GM12878 (cell line): ENCODE results near the gene KIAA1328. TPM values are rescaled to one million over a fixed set of nuclear protein-coding genes. Genes with fewer than 3 reads are reported as not detected.

Source experiments
- ATAC-seq: fragments of 200-7000 bp; cut with Tn5 transposase; 3 replicates; pipeline ENCODE4 v1.9.1; 2020; ENCODE audit warnings: mild to moderate bottlenecking, moderate library complexity
- BruUV-seq: library from RNA; stranded (reverse); fragments of 400-500 nt; replicated peaks from 2 replicates; lab custom pipeline; 2021; lab: Mats Ljungman, UMichigan
- CTCF ChIA-PET: fragments of 300-600 bp; sonication (Branson Sonifier 250); formaldehyde crosslinking; extraction: SDS; loops from one replicate; lab custom pipeline; 2021; ENCODE audit warnings: inconsistent platforms; lab: Yijun Ruan, JAX
- POLR2A ChIA-PET: fragments of 350-600 bp; formaldehyde crosslinking; extraction: SDS; loops from one replicate; lab custom pipeline; 2021; ENCODE audit warnings: inconsistent platforms; lab: Charles Lee
- RAD21 ChIA-PET: fragments of 300-600 bp; sonication (Branson Sonifier 250); formaldehyde crosslinking; loops from one replicate; lab custom pipeline; 2023; ENCODE audit warnings: antibody characterized with exemption; ENCODE audit not compliant: unreplicated experiment; lab: Charles Lee
- SMC1A ChIA-PET: fragments of 300-600 bp; sonication (Branson Sonifier 250); formaldehyde crosslinking; loops from one replicate; lab custom pipeline; 2023; ENCODE audit not compliant: unreplicated experiment, uncharacterized antibody; lab: Charles Lee
- DNase-seq: peaks from one replicate; pipeline ENCODE4 v3.0.0-alpha.2; 2011; ENCODE audit warnings: low read depth, low spot score
- FAIRE-seq: peaks from 3 replicates; lab custom pipeline; 2011; peaks lifted over from hg19 to GRCh38; lab: Jason Lieb, UNC
- H2AFZ ChIP-seq: 2 replicates; pipeline ENCODE4 v1.6.0; 2011; ENCODE audit warnings: low read depth, low read length, control low read depth; ENCODE audit not compliant: control insufficient read depth
- H3K27ac ChIP-seq: 2 replicates; pipeline ENCODE4 v1.5.1; 2011; ENCODE audit warnings: control low read depth; ENCODE audit not compliant: control insufficient read depth, insufficient read depth
- H3K27me3 ChIP-seq, 2 experiments: replicated peaks in 1 of 2; 2 replicates each; pipeline versions ENCODE4 v1.6.0 to v1.6.1; 2011; ENCODE audit warnings: low read length in 1 of 2; ENCODE audit not compliant: control insufficient read depth in 2 of 2, insufficient read depth in 2 of 2
- H3K36me3 ChIP-seq, 2 experiments: 2 replicates each; pipeline ENCODE4 v1.5.1; 2011; ENCODE audit warnings: low read length in 1 of 2; ENCODE audit not compliant: control insufficient read depth in 2 of 2, insufficient read depth in 2 of 2
- H3K4me1 ChIP-seq: 2 replicates; pipeline ENCODE4 v1.6.1; 2011; ENCODE audit warnings: mild to moderate bottlenecking, low read length, moderate library complexity, mixed read lengths; ENCODE audit not compliant: control insufficient read depth, insufficient read depth
- H3K4me2 ChIP-seq: 2 replicates; pipeline ENCODE4 v1.6.0; 2011; ENCODE audit warnings: control low read depth; ENCODE audit not compliant: control insufficient read depth, insufficient read depth
- H3K4me3 ChIP-seq: fragments of 200-600 bp; sonication (generic); 2 replicates; pipeline ENCODE4 v1.5.1; 2016
- H3K79me2 ChIP-seq: 2 replicates; pipeline ENCODE4 v1.6.0; 2011; ENCODE audit warnings: low read length; ENCODE audit not compliant: control insufficient read depth, insufficient read depth
- H3K9ac ChIP-seq: 2 replicates; pipeline ENCODE4 v1.8.0; 2011; ENCODE audit warnings: low read length, control low read depth, mixed read lengths; ENCODE audit not compliant: control insufficient read depth, insufficient read depth
- H3K9me3 ChIP-seq: replicated peaks from 3 replicates; pipeline ENCODE4 v1.5.1; 2011; ENCODE audit warnings: mild to moderate bottlenecking, low read length; ENCODE audit not compliant: control insufficient read depth, insufficient read depth
- H4K20me1 ChIP-seq: 2 replicates; pipeline ENCODE4 v1.6.0; 2011; ENCODE audit not compliant: control insufficient read depth, insufficient read depth
- CBX5 ChIP-seq: sonication (generic); IDR thresholded peaks from 2 replicates; pipeline ENCODE4 v1.6.1; 2016; ENCODE audit warnings: low read depth, moderate library complexity, mild to moderate bottlenecking, inconsistent platforms
- CEBPB ChIP-seq, 2 experiments: fragments of 150-350 bp in 1 of 2; IDR thresholded peaks; 2 replicates each; pipeline ENCODE4 v1.6.1; 2012 to 2014; ENCODE audit warnings: low read depth in 2 of 2, low read length in 2 of 2, borderline replicate concordance in 1 of 2, inconsistent platforms in 1 of 2
- MYC ChIP-seq: IDR thresholded peaks from 2 replicates; pipeline ENCODE4 v1.6.1; 2011; ENCODE audit warnings: mild to moderate bottlenecking, low read length, moderate library complexity, inconsistent platforms; ENCODE audit not compliant: insufficient read depth, insufficient replicate concordance, insufficient read length, severe bottlenecking
- NFYA ChIP-seq: IDR thresholded peaks from 2 replicates; pipeline ENCODE4 v1.6.1; 2011; ENCODE audit warnings: low read depth, mild to moderate bottlenecking, low read length, improper control_type of control experiment, borderline replicate concordance
- TCF3 ChIP-seq: IDR thresholded peaks from 2 replicates; pipeline ENCODE4 v1.6.1; 2012; ENCODE audit warnings: low read depth, mild to moderate bottlenecking, low read length, borderline replicate concordance; ENCODE audit not compliant: insufficient read depth
- ZZZ3 ChIP-seq: IDR thresholded peaks from 2 replicates; pipeline ENCODE4 v1.6.1; 2011; ENCODE audit warnings: low read depth; ENCODE audit not compliant: control insufficient read depth, insufficient read length
- WGBS: methylation state at CpG from one replicate; pipeline ENCODE4 v1.1.6; 2016; ENCODE audit warnings: low lambda C conversion rate; ENCODE audit not compliant: insufficient replicate concordance, insufficient coverage; ENCODE audit errors: missing lambda C conversion rate; 5-methylcytosine and 5-hydroxymethylcytosine counted together
- in situ Hi-C: fragments of 300-500 bp; cut with MboI; formaldehyde crosslinking; loops from 9 replicates; pipeline ENCODE4 v1.14.3; 2018; ENCODE audit warnings: mixed read lengths
- intact Hi-C: fragments of 100-400 bp; cut with micrococcal nuclease; formaldehyde crosslinking; loops from one replicate; pipeline ENCODE4 v1.14.2; 2022; ENCODE audit not compliant: unreplicated experiment
- polyA plus RNA-seq, 11 experiments: library from polyadenylated mRNA; depleted of rRNA in 4 of 11; unstranded in 6 of 11; stranded (reverse) in 5 of 11; fragments of >200 nt; fragmentation: Nextera tagmentation in 4 of 11; fragmentation: Illumina TruSeq in 1 of 11; extraction: Ambion mirVana in 4 of 11; extraction: Trizol in 1 of 11; gene quantifications; 1 replicate in 1 of 11; 2 replicates in 10 of 11; pipeline versions ENCODE4 v1.2.1 to v1.2.3, GENCODE V29; 2011 to 2016; ENCODE audit warnings: inconsistent platforms in 2 of 11, missing spikeins in 2 of 11, low read depth in 1 of 11
- total RNA-seq, 4 experiments: library from RNA; depleted of rRNA in 3 of 4; stranded (reverse); fragments of >200 nt in 3 of 4; fragmentation: Illumina TruSeq in 1 of 4; extraction: Trizol in 1 of 4; gene quantifications; 2 replicates each; pipeline versions ENCODE4 v1.2.1 to v1.2.3, GENCODE V29; 2013 to 2021
- TF ChIP-seq, protein P1 (sequence below): fragments of 450-650 bp; formaldehyde crosslinking; IDR thresholded peaks from 2 replicates; pipeline ENCODE4 v1.4.0; 2022; ENCODE audit warnings: mild to moderate bottlenecking, moderate library complexity
- TF ChIP-seq, protein P2 (sequence below): fragments of 450-650 bp; IDR thresholded peaks from 2 replicates; pipeline ENCODE4 v1.6.1; 2017; ENCODE audit warnings: mild to moderate bottlenecking, low read depth, inconsistent platforms; ENCODE audit not compliant: poor library complexity, severe bottlenecking
- TF ChIP-seq, protein P3 (sequence below): fragments of 450-650 bp; IDR thresholded peaks from 2 replicates; pipeline ENCODE4 v1.6.1; 2017; ENCODE audit warnings: low read depth, mild to moderate bottlenecking, moderate library complexity

KIAA1328 gene
- total and polyA plus RNA-seq, 10 of the 15 experiments (the other 5 are each of a cell fraction or from before 2014, with no cell fraction given) = 3.1 to 7.1 (median 4.6) TPM

DNA sequence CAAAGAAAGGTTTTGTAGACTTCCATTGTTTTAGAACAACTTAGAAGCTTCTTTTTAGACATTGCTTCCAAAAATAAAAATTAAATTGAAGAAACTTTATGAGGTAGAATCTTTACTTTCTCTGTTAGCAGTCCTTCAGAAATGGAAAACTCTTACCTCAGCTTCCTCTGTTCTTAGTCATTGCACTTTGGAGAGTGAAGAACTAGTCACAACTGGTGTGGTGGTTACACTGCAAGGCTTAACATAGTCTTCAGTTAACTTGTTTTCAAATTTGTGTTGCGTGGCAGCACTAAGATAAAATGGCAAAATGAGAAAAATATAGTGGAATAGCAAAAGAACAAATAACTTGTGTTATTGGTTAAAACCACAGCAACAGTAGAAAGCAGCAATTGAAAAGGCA is 332.6 kb downstream of the KIAA1328 start:
- no peak for ATAC-seq
- Histone ChIP-seq H3K4me1 (no peaks in the 10 kb centered on the region), H3K79me2 (no peaks in the 10 kb centered on the region), H3K9me3 (no peaks in the 10 kb centered on the region), H4K20me1 (no peaks in the 10 kb centered on the region), H3K4me3 (no peak overlapping the region), H3K27ac (no peak overlapping the region), H3K27me3 (no peaks in the 10 kb centered on the region), H3K9ac (no peak overlapping the region), H2AFZ (no peak overlapping the region), H3K36me3 (no peaks in the 10 kb centered on the region), H3K4me2 (no peak overlapping the region)
- RAD21 ChIA-PET = no interaction called here
- no TSS peak for BruUV-seq
- intact Hi-C loops = no loop called here
- FAIRE-seq = no peak
- POLR2A ChIA-PET = no interaction called here
- 0% methylated on average over 1 of the region's 1 CpG for WGBS
- CTCF ChIA-PET = no interaction called here
- SMC1A ChIA-PET = no interaction called here
- TF ChIP-seq TCF3 = no peak
- no peak for DNase-seq
- in situ Hi-C loops = no loop called here

DNA sequence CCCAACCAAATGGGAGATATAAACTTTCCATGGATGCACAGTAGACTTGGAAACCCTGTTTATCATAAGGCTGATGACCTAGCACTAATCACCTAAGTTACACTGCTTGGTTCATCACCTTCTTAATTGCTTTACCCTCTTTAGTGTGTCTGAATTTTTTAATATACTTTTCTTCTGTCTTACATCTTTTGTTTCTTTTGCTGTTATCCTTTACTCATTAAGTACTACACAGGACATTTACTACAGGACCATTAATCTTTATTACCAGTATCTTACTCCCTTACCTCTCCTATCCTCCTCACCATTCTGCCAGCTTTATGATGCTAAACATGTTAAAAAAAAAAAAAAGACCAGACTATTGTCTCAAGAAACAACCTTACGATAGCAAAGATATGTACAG is 333.6 kb downstream of the KIAA1328 start:
- Histone ChIP-seq H4K20me1 (no peaks in the 10 kb centered on the region), H3K79me2 (no peaks in the 10 kb centered on the region), H3K9me3 (no peaks in the 10 kb centered on the region), H3K4me3 (no peak overlapping the region), H3K4me1 (no peaks in the 10 kb centered on the region), H3K27me3 (no peaks in the 10 kb centered on the region), H3K36me3 (no peaks in the 10 kb centered on the region), H2AFZ (no peak overlapping the region), H3K9ac (no peak overlapping the region), H3K27ac (no peak overlapping the region), H3K4me2 (no peak overlapping the region)
- no TSS peak for BruUV-seq
- WGBS = 100% methylated on average over 1 of the region's 1 CpG
- ChIA-PET CTCF (no interaction called here), RAD21 (no interaction called here), SMC1A (no interaction called here), POLR2A (interaction anchor here (0.7 kb wide), 1 partner anchor 50 kb away, joined by 3 read pairs; no protein-coding TSS in a partner anchor)
- FAIRE-seq (no peak), ATAC-seq (no peak), DNase-seq (no peak)
- in situ Hi-C loops = no loop called here
- intact Hi-C loops = no loop called here
- no peak for TF ChIP-seq MYC
- TF ChIP-seq, protein P1, sequence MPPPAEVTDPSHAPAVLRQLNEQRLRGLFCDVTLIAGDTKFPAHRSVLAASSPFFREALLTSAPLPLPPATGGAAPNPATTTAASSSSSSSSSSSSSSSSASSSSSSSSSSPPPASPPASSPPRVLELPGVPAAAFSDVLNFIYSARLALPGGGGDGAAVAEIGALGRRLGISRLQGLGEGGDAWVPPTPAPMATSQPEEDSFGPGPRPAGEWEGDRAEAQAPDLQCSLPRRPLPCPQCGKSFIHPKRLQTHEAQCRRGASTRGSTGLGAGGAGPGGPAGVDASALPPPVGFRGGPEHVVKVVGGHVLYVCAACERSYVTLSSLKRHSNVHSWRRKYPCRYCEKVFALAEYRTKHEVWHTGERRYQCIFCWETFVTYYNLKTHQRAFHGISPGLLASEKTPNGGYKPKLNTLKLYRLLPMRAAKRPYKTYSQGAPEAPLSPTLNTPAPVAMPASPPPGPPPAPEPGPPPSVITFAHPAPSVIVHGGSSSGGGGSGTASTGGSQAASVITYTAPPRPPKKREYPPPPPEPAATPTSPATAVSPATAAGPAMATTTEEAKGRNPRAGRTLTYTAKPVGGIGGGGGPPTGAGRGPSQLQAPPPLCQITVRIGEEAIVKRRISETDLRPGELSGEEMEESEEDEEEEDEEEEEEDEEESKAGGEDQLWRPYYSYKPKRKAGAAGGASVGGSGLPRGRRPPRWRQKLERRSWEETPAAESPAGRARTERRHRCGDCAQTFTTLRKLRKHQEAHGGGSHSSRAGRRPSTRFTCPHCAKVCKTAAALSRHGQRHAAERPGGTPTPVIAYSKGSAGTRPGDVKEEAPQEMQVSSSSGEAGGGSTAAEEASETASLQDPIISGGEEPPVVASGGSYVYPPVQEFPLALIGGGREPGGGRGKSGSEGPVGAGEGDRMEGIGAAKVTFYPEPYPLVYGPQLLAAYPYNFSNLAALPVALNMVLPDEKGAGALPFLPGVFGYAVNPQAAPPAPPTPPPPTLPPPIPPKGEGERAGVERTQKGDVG (CRISPR knock-in tag) = no peak
- TF ChIP-seq ZZZ3 = no peak
- TF ChIP-seq, protein P2, sequence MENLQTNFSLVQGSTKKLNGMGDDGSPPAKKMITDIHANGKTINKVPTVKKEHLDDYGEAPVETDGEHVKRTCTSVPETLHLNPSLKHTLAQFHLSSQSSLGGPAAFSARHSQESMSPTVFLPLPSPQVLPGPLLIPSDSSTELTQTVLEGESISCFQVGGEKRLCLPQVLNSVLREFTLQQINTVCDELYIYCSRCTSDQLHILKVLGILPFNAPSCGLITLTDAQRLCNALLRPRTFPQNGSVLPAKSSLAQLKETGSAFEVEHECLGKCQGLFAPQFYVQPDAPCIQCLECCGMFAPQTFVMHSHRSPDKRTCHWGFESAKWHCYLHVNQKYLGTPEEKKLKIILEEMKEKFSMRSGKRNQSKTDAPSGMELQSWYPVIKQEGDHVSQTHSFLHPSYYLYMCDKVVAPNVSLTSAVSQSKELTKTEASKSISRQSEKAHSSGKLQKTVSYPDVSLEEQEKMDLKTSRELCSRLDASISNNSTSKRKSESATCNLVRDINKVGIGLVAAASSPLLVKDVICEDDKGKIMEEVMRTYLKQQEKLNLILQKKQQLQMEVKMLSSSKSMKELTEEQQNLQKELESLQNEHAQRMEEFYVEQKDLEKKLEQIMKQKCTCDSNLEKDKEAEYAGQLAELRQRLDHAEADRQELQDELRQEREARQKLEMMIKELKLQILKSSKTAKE = no peak
- no peak for TF ChIP-seq NFYA
- TF ChIP-seq CBX5 = no peak
- TF ChIP-seq, protein P3, sequence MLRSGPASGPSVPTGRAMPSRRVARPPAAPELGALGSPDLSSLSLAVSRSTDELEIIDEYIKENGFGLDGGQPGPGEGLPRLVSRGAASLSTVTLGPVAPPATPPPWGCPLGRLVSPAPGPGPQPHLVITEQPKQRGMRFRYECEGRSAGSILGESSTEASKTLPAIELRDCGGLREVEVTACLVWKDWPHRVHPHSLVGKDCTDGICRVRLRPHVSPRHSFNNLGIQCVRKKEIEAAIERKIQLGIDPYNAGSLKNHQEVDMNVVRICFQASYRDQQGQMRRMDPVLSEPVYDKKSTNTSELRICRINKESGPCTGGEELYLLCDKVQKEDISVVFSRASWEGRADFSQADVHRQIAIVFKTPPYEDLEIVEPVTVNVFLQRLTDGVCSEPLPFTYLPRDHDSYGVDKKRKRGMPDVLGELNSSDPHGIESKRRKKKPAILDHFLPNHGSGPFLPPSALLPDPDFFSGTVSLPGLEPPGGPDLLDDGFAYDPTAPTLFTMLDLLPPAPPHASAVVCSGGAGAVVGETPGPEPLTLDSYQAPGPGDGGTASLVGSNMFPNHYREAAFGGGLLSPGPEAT = no peak
- no peak for TF ChIP-seq CEBPB (IDR thresholded peaks at IDR 0.05; ENCODE audit: borderline replicate concordance in 1 of 2, low read depth in 2 of 2, low read length in 2 of 2)
